Cardiac muscle cell (in vitro differentiated cells and primary cell): ENCODE results near the gene CASP14. TPM values are rescaled to one million over a fixed set of nuclear protein-coding genes. Genes with fewer than 3 reads are reported as not detected.
"Not testable (repeated sequence)": the region's sequence is repeated elsewhere in the genome, so short reads cannot be mapped to it uniquely, and the experiment has no call there.

Source experiments
- DNase-seq, 2 donors: peaks; one replicate each; pipeline versions ENCODE4 v3.0.0 to v3.0.0-alpha.2; 2010 to 2017; ENCODE audit warnings: low read depth in 1 of 2, low spot score in 1 of 2
- H3K27ac ChIP-seq: fragments of 200-600 bp; sonication (generic); 2 replicates; pipeline ENCODE4 v1.5.1; 2016
- H3K27me3 ChIP-seq: fragments of 200-600 bp; sonication (generic); 2 replicates; pipeline ENCODE4 v1.6.0; 2016; ENCODE audit warnings: control low read depth
- H3K36me3 ChIP-seq: fragments of 200-600 bp; sonication (generic); 2 replicates; pipeline ENCODE4 v1.5.1; 2016; ENCODE audit warnings: control low read depth
- H3K4me1 ChIP-seq: fragments of 200-600 bp; sonication (generic); 2 replicates; pipeline ENCODE4 v1.8.1; 2017; ENCODE audit warnings: low read depth, mild to moderate bottlenecking, mixed run types
- H3K4me3 ChIP-seq: fragments of 200-600 bp; sonication (generic); 2 replicates; pipeline ENCODE4 v1.5.1; 2016; ENCODE audit warnings: mild to moderate bottlenecking
- H3K9me3 ChIP-seq: fragments of 200-600 bp; sonication (generic); 2 replicates; pipeline ENCODE4 v1.5.1; 2017; ENCODE audit warnings: low read depth, mild to moderate bottlenecking, control low read depth
- CTCF ChIP-seq: IDR thresholded peaks from 2 replicates; pipeline ENCODE4 v1.5.1; 2012; ENCODE audit warnings: low read depth, mild to moderate bottlenecking, low read length
- polyA plus RNA-seq: library from polyadenylated mRNA; unstranded; fragments of >200 nt; fragmentation: Nextera tagmentation; extraction: Ambion mirVana; gene quantifications from 2 replicates; pipeline ENCODE4 v1.2.1, GENCODE V29; 2016
- total RNA-seq: library from RNA; depleted of rRNA; stranded (reverse); fragments of >200 nt; gene quantifications from 2 replicates; pipeline ENCODE4 v1.2.3, GENCODE V29; 2016

CASP14 gene
- total and polyA plus RNA-seq, 2 experiments from 2014 or later, result not detected

GRCh38 chr19:15074371-15074770, 25.1 kb downstream of the CASP14 start:
- H3K4me3 ChIP-seq, result no peak overlapping the region
- H3K27ac ChIP-seq, result no peak overlapping the region
- peak in 1 of 2 donors; percentile 8 for DNase-seq
- H3K27me3 ChIP-seq, result no peaks in the 10 kb centered on the region
- no peak for TF ChIP-seq CTCF
- no peaks in the 10 kb centered on the region for H3K9me3 ChIP-seq
- H3K4me1 ChIP-seq, result no peaks in the 10 kb centered on the region
- no peaks in the 10 kb centered on the region for H3K36me3 ChIP-seq

- DNase-seq, result no peak
- no peaks in the 10 kb centered on the region for H3K4me1 ChIP-seq
- H3K4me3 ChIP-seq, result no peak overlapping the region
- H3K27me3 ChIP-seq, result no peaks in the 10 kb centered on the region
- no peaks in the 10 kb centered on the region for H3K36me3 ChIP-seq
- no peak for TF ChIP-seq CTCF
- H3K9me3 ChIP-seq, result no peaks in the 10 kb centered on the region
- H3K27ac ChIP-seq, result no peak overlapping the region
These were observed 26.5 kb downstream of the CASP14 start for GRCh38 chr19:15075806-15076205.

- not testable (repeated sequence) for H3K27me3 ChIP-seq, H3K36me3 ChIP-seq, H3K4me3 ChIP-seq, H3K4me1 ChIP-seq, H3K27ac ChIP-seq, H3K9me3 ChIP-seq
- DNase-seq, result peak in 1 of 2 donors; percentile 11
These were observed 30.7 kb downstream of the CASP14 start for GRCh38 chr19:15080002-15080401.

GRCh38 chr19:15081911-15082310, 32.6 kb downstream of the CASP14 start, which contains the start of gene OR1I1:
OR1I1 (plus strand) TSS chr19:15082211; CDS start chr19:15087066, 4,855 bp downstream.
- Histone ChIP-seq H3K4me3 (no peak within 1 kb of the TSS), H3K27ac (no peak within 1 kb of the TSS), H3K36me3 (no peaks in the 10 kb centered on the region), H3K27me3 (no peaks in the 10 kb centered on the region), H3K9me3 (no peaks in the 10 kb centered on the region), H3K4me1 (no peaks in the 10 kb centered on the region)
- no peak for TF ChIP-seq CTCF
- DNase-seq, result no peak

GRCh38 chr19:15087182-15087581, 37.9 kb downstream of the CASP14 start:
- Histone ChIP-seq H3K9me3 (no peaks in the 10 kb centered on the region), H3K27ac (no peak overlapping the region), H3K27me3 (no peaks in the 10 kb centered on the region), H3K36me3 (no peaks in the 10 kb centered on the region), H3K4me1 (no peaks in the 10 kb centered on the region), H3K4me3 (no peak overlapping the region)
- no peak for TF ChIP-seq CTCF
- no peak for DNase-seq

GRCh38 chr19:15091918-15092753, 42.9 kb downstream of the CASP14 start:
- Histone ChIP-seq H3K9me3 (no peaks in the 10 kb centered on the region), H3K27ac (no peak overlapping the region), H3K36me3 (no peaks in the 10 kb centered on the region), H3K4me1 (no peaks in the 10 kb centered on the region), H3K27me3 (no peaks in the 10 kb centered on the region), H3K4me3 (no peak overlapping the region)
- peak; percentile 73 to 81 for DNase-seq
- TF ChIP-seq CTCF, result peak; percentile 61
